HG02588 (cell line): ENCODE results near the gene MNS1.
"Not testable (repeated sequence)": the region's sequence is repeated elsewhere in the genome, so short reads cannot be mapped to it uniquely, and the experiment has no call there.

Experiments
- ATAC-seq: cut with Tn5 transposase; IDR thresholded peaks from one replicate; pipeline ENCODE4 v1.9.1; 2021; ENCODE audit warnings: mild to moderate bottlenecking, moderate library complexity; ENCODE audit not compliant: unreplicated experiment

Gene MNS1

DNA sequence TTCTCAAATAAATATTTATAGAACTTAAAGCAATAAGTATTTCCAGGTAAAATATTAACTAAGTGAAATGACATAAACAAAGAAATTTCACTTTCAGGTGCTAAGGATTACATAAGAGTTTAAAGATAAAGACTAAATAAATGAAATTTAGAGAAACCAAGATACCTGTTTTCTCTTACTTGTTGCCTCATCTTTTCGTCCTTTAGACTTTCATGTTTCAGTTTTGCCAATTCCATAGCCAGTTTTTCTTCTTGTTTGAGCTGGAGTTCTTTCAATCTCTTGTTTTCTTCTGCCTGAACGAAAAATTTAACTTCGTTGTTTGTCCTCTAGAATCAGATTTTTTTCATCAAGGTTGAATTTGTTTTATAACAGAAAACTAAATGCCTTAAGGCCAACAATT lies 8.7 kb downstream of the MNS1 start:
- no peak for ATAC-seq

DNA sequence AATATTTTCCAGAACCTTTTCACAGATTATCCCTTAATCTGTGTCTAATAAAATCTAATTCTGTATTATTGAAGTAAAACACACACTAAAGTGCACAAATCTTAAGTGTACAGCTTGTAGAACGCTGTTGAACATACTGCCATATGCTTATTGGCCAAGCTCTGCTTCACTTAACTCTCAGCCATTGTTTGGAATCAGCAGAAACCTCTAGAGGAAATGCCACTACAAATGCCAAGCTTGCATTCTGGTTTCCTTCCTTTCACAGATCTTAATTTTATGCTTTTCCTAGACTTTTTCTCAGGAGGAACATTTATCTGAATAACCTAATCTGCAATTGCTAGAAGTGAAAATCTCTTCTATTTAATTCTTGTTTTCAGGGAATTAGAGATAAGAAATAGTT lies 10.1 kb downstream of the MNS1 start:
- ATAC-seq = no peak

- ATAC-seq = no peak
These were observed 19.2 kb downstream of the MNS1 start for GRCh38 chr15:56445746-56446145.

DNA sequence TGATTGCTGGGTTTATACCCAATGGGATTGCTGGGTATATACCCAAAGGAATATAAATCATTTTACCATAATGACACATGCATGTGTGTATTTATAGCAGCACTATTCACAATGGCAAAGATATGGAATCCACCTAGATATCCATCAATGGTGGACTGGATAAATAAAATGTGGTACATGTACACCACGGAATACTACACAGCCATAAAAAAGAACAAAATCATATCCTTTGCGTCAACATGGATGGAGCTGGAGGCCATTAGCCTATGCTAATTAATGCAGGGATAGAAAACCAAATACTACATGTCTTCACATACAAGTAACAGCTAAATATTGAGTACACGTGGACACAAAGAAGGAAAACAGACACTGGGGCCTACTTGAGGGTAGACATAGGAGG lies 22.6 kb downstream of the MNS1 start:
- no peak for ATAC-seq

GRCh38 chr15:56440214-56440770 lies 24.6 kb downstream of the MNS1 start:
- ATAC-seq = no peak

GRCh38 chr15:56432304-56432703 lies 32.6 kb downstream of the MNS1 start:
- ATAC-seq = no peak

DNA sequence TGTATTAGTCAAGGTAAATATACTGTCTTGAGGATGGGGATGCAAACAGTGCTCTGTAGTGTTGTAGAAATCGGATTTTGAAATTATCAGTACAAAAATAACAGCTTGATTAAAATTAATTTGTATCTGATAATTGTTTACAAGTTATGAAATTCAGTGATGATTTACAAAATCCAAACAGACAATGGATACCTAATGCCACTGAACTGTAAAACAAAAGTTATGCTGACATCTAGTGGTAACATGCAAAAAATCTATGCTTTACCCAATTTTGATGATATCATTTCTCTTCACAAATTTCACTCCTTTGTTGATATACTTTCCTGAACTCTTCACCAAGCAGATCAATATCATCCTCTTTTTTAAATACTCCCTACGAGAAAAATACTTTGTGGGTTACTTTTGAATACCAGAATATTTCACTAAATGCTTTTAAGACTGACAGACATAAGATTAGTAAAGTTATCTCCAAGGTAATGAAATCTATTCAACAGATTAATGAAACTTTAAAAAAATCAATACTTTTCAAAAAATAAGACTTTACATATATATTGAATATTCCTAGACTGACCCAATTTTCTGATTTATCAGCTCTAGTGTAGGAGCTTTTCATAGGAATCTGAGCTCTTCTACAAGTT lies 36.0 kb downstream of the MNS1 start:
- no peak for ATAC-seq

GRCh38 chr15:56425976-56426375 lies 39.0 kb downstream of the MNS1 start:
- no peak for ATAC-seq

GRCh38 chr15:56425276-56425675 lies 39.7 kb downstream of the MNS1 start:
- no peak for ATAC-seq

DNA sequence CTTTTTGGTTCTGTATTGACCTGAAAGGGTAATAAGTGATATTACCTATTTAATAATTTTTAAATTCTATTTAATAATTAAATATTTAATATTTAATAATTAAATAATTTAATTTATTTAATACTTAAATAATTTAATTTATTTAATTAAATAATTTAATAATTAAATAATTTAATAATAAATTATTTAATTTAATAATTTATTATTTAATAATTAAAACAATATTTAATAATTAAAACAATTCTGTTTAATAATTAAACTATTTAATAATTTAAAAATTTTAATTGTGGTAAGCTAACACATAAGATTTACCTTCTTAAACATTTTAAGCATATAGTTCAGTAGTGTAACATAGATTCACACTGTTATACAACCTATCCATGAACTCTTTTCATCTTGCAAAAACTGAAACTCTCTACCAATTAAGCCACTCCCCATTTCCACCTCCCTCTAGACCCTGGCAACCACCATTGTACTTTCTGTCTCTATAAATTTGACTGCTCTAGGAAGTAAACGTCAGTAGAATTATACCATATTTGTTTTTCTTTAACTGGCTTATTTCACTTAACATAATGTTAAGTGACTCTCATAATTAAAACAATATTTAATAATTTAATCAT lies 51.7 kb downstream of the MNS1 start:
- not testable (repeated sequence) for ATAC-seq

GRCh38 chr15:56411122-56411749 lies 53.7 kb downstream of the MNS1 start:
- no peak for ATAC-seq

DNA sequence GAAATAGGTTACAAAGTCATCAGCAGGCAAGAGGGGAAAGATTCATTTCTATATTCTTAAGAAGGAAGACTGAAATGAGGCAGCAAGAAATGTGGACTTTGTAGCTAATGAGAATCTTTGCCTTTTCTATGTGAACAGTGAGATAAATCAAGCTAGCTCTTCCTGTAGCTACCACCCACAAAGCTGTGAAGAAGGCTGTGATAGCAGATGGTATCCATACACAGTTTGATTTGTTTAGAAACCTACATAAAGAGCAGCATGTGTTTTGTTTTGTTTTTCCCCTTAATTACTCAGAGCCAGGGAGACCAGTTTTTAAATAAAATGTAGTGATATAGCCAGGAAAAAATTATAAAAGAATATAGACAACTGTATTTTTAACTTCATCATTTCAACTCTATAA lies 54.2 kb downstream of the MNS1 start:
- ATAC-seq = no peak

- not testable (repeated sequence) for ATAC-seq
These were observed 65.7 kb downstream of the MNS1 start for GRCh38 chr15:56399209-56399608.

DNA sequence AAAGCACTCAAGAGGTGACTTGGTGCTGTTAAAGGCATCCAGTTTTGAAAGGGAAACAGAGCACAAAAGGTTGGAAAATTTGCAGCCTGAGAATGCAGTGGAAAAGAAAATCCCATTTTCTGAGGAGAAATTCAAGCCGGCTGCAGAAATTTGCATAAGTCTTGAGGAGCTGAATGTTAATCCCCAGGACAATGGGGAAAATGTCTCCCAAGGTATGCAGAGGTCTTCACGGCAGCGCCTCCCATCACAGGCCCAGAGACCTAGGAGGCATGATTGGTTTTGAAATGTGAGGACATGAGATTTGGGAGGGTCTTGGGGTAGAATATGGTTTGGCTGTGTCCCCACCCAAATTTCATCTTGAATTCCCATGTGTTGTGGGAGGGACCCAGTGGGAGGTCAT lies 67.6 kb downstream of the MNS1 start:
- not testable (repeated sequence) for ATAC-seq

GRCh38 chr15:56394909-56395308 lies 70.0 kb downstream of the MNS1 start:
- ATAC-seq = no peak

DNA sequence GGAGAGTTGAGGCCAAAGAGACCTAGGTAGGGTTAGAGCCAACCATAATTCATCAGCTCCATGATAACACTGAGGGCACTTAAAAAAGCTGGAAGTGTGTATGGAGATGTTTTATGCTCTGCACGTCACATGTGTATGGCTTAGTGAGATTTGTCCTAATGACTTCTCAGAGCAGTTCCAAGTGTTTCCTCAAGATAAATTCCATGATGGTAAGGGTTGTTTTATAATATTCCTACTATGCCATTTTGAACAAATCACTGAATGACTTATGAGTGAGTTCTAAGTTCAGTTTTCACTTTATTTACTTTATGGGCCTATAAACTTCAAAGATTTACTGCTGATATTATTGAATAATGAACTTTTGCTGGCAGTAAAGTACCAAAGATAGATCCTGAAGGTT lies 71.7 kb downstream of the MNS1 start:
- no peak for ATAC-seq

DNA sequence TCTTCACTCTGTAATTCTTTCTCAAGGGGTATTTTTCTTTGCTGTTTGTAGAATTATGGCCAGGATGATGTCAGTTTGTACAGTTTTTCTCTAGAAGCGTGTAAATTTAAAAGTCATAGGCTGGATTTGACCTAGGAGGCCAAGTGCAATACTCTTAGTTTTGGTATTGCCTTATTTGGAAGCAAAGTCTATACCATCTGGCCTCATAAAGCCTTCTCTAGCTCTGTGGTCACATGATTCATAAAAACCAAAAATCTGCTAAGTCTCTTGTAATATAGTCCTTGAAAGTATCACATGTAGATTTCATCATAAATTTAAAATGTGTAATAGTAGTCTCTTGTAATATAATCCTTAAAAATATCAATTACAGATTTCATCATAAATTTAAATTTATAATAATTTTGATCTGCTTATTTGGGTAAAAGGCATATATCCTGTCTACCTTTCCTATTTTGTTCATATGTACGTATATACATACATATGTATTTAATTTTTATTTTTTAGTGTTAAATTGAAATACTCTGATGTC lies 74.1 kb downstream of the MNS1 start:
- no peak for ATAC-seq

DNA sequence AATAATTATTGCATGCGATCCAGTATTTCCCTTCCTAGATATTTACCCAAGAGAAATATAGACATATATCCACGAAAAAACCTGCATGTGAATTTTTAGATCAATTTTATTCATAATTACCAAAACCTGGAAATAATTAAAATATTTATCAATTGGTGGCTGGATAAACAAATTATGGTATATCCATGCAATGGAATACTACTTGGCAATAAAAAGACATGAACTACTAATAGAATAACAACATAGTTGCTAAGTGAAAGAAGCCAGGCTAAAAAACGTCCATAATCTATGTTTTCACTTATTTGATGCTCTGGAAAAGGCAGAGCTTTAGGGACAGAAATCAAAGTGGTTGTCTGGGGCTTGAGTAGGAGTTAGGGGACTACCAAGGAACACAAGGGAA lies 79.0 kb downstream of the MNS1 start:
- no peak for ATAC-seq

DNA sequence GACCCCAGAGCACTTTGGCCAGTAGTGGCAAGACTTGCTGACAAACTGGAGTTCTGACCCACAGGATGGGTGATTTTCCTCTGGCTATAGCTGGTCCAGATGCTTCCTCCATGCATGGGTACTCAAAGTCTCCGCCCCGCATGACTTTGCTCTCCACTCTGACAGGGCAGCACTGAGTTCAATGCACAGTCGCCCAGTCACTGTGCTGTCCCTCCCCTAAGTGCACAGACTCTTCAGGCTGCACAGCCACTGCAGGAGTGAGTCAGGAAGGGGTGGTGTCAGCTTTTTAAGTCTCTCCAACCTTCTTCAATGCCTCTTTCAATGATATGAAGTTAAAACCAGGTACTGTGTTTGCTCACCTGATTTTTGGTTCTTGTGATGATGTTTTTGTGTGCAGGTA lies 81.9 kb downstream of the MNS1 start:
- ATAC-seq = no peak
